ENCODE results near the gene HCFC1R1. TPM values are rescaled to one million over a fixed set of nuclear protein-coding genes. Genes with fewer than 3 reads are reported as not detected.

HCFC1R1 gene
- total RNA-seq, 1 experiment from 2014 or later = 60.0 TPM

GRCh38 chr16:3036726-3037315 is 13.1 kb upstream of the HCFC1R1 start, which contains the start of gene BICDL2:
BICDL2 (minus strand) TSS chr16:3036944; CDS start chr16:3035496, 1,448 bp downstream.
- peak; percentile 74 for TF ChIP-seq POLR2AphosphoS5 (IDR thresholded peaks at IDR 0.05; ENCODE audit: low read depth, low read length)
- TF ChIP-seq MAX (IDR thresholded peaks at IDR 0.05) = 0 out of 2 replicates have a peak, but pooled peaks have one; percentile 19
- TF ChIP-seq SP1 (IDR thresholded peaks at IDR 0.05; ENCODE audit: low read depth) = no peak
- TF ChIP-seq EZH2phosphoT487 (IDR thresholded peaks at IDR 0.05; ENCODE audit: borderline replicate concordance) = no peak
- no peak for TF ChIP-seq FOSL1 (IDR thresholded peaks at IDR 0.05; ENCODE audit: low read depth)
- BruUV-seq (replicated peaks) = no TSS peak
- Histone ChIP-seq H3K27ac (ENCODE audit: low read depth, low read length) (peak within 1 kb of the TSS; percentile 26; the same call in 1 of the 2 replicates), H3K4me2 (ENCODE audit: low read length) (peak within 1 kb of the TSS; percentile 95), H3K9ac (ENCODE audit: low read length) (peak within 1 kb of the TSS; percentile 75), H3K36me3 (ENCODE audit: control insufficient read depth in 1 of 2, insufficient read depth in 2 of 2, low read length in 2 of 2) (no peaks in the 10 kb centered on the region), H4K20me1 (ENCODE audit: insufficient read depth) (no peaks in the 10 kb centered on the region), H3K4me3 (replicated peaks in 1 of 2; ENCODE audit: low read depth in 1 of 2, low read length in 2 of 2) (peak within 1 kb of the TSS; percentile 61 to 76), H3K79me2 (ENCODE audit: insufficient read depth, low read length) (no peaks in the 10 kb centered on the region), H3K9me2 (ENCODE audit: insufficient read depth) (no peaks in the 10 kb centered on the region), H2AFZ (ENCODE audit: low read depth, low read length, poor library complexity, severe bottlenecking) (peak within 1 kb of the TSS; percentile 41), H3K9me3 (ENCODE audit: control insufficient read depth in 1 of 2, insufficient read depth in 1 of 2, low read depth in 1 of 2, low read length in 2 of 2) (no peaks in the 10 kb centered on the region), H3K4me1 (ENCODE audit: control insufficient read depth in 1 of 2, insufficient read depth in 2 of 2, low read length in 2 of 2) (peaks cover 19 to 52% of the 10 kb centered on the region in 2 experiments), H3K27me3 (ENCODE audit: insufficient read depth, low read length) (no peaks in the 10 kb centered on the region)
- DNase-seq (ENCODE audit: low read depth, low spot score) = no peak
- intact Hi-C loops (cut with micrococcal nuclease) = no loop called here
- ChIA-PET POLR2A (interaction anchor here (0.6 kb wide), 1 partner anchor 93 kb away, joined by 3 read pairs; no protein-coding TSS in a partner anchor), CTCF (interaction anchor here (1.0 kb wide), 1 partner anchor 9 kb away, joined by 8 read pairs; no protein-coding TSS in a partner anchor), RAD21 (ENCODE audit: low non-redundant PET in 1 of 2, low total read pairs in 2 of 2, uncharacterized antibody in 2 of 2, unreplicated experiment in 2 of 2) (no interaction called here)
- peak; percentile 69 for ATAC-seq

GRCh38 chr16:3035972-3036725 is 12.4 kb upstream of the HCFC1R1 start:
- no peak for DNase-seq (ENCODE audit: low read depth, low spot score)
- no TSS peak for BruUV-seq (replicated peaks)
- H3K36me3 ChIP-seq (ENCODE audit: control insufficient read depth in 1 of 2, insufficient read depth in 2 of 2, low read length in 2 of 2) = no peaks in the 10 kb centered on the region
- H3K4me3 ChIP-seq (replicated peaks in 1 of 2; ENCODE audit: low read depth in 1 of 2, low read length in 2 of 2) = peak overlapping the region; percentile 61 to 76
- POLR2A ChIA-PET = no interaction called here
- H3K9ac ChIP-seq (ENCODE audit: low read length) = peak overlapping the region; percentile 75
- intact Hi-C loops (cut with micrococcal nuclease) = no loop called here
- H3K9me3 ChIP-seq (ENCODE audit: control insufficient read depth in 1 of 2, insufficient read depth in 1 of 2, low read depth in 1 of 2, low read length in 2 of 2) = no peaks in the 10 kb centered on the region
- H3K9me2 ChIP-seq (ENCODE audit: insufficient read depth) = no peaks in the 10 kb centered on the region
- H3K4me1 ChIP-seq (ENCODE audit: control insufficient read depth in 1 of 2, insufficient read depth in 2 of 2, low read length in 2 of 2) = peaks cover 15 to 52% of the 10 kb centered on the region in 2 experiments
- peak overlapping the region; percentile 95 for H3K4me2 ChIP-seq (ENCODE audit: low read length)
- H3K79me2 ChIP-seq (ENCODE audit: insufficient read depth, low read length) = no peaks in the 10 kb centered on the region
- H3K27me3 ChIP-seq (ENCODE audit: insufficient read depth, low read length) = no peaks in the 10 kb centered on the region
- H2AFZ ChIP-seq (ENCODE audit: low read depth, low read length, poor library complexity, severe bottlenecking) = no peak overlapping the region
- RAD21 ChIA-PET (ENCODE audit: low non-redundant PET in 1 of 2, low total read pairs in 2 of 2, uncharacterized antibody in 2 of 2, unreplicated experiment in 2 of 2) = no interaction called here
- CTCF ChIA-PET = interaction anchor here (1.1 kb wide), 1 partner anchor 9 kb away, joined by 3 read pairs; no protein-coding TSS in a partner anchor
- no peak for TF ChIP-seq ZFX (IDR thresholded peaks at IDR 0.05)
- TF ChIP-seq ELF1 (IDR thresholded peaks at IDR 0.05; ENCODE audit: borderline replicate concordance, low read depth) = no peak
- TF ChIP-seq, protein P1, sequence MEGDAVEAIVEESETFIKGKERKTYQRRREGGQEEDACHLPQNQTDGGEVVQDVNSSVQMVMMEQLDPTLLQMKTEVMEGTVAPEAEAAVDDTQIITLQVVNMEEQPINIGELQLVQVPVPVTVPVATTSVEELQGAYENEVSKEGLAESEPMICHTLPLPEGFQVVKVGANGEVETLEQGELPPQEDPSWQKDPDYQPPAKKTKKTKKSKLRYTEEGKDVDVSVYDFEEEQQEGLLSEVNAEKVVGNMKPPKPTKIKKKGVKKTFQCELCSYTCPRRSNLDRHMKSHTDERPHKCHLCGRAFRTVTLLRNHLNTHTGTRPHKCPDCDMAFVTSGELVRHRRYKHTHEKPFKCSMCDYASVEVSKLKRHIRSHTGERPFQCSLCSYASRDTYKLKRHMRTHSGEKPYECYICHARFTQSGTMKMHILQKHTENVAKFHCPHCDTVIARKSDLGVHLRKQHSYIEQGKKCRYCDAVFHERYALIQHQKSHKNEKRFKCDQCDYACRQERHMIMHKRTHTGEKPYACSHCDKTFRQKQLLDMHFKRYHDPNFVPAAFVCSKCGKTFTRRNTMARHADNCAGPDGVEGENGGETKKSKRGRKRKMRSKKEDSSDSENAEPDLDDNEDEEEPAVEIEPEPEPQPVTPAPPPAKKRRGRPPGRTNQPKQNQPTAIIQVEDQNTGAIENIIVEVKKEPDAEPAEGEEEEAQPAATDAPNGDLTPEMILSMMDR (IDR thresholded peaks at IDR 0.05 in 2 of 3, conservative IDR thresholded peaks at IDR 0.05 in 1 of 3; ENCODE audit: borderline replicate concordance in 1 of 3, insufficient read depth in 1 of 3, low read depth in 2 of 3, low read length in 2 of 3) = no peak
- no peak for TF ChIP-seq YY1 (IDR thresholded peaks at IDR 0.05; ENCODE audit: extremely low read depth, insufficient replicate concordance, low read depth, low read length)
- TF ChIP-seq CEBPB (IDR thresholded peaks at IDR 0.05; ENCODE audit: low read depth) = no peak
- TF ChIP-seq EZH2 (IDR thresholded peaks at IDR 0.05) = no peak
- no peaks in the 10 kb centered on the region for H4K20me1 ChIP-seq (ENCODE audit: insufficient read depth)
- peak; percentile 29 for ATAC-seq
- H3K27ac ChIP-seq (ENCODE audit: low read depth, low read length) = peak overlapping the region; percentile 26; the same call in 1 of the 2 replicates

All from HCT116 (cell line).